Mucosa of rectum (tissue), 2 donors: Measurements from ENCODE around the gene IGFBP7.

Experiments used
- H3K27ac ChIP-seq, 2 donors: one replicate each; pipeline ENCODE4 v1.7.0; 2013; ENCODE audit warnings: inconsistent platforms in 2 of 2, low read depth in 2 of 2, low read length in 2 of 2
- H3K27me3 ChIP-seq, 2 donors: one replicate each; pipeline ENCODE4 v1.7.0; 2013; ENCODE audit warnings: low read length in 2 of 2; ENCODE audit not compliant: control insufficient read depth in 2 of 2, insufficient read depth in 2 of 2
- H3K36me3 ChIP-seq, 2 donors: one replicate each; pipeline ENCODE4 v1.7.0; 2013; ENCODE audit warnings: low read length in 2 of 2; ENCODE audit not compliant: control insufficient read depth in 2 of 2, insufficient read depth in 2 of 2
- H3K4me1 ChIP-seq, 2 donors: one replicate each; pipeline ENCODE4 v1.7.0; 2013; ENCODE audit warnings: low read length in 2 of 2, mild to moderate bottlenecking in 1 of 2; ENCODE audit not compliant: control insufficient read depth in 2 of 2, insufficient read depth in 2 of 2
- H3K4me3 ChIP-seq, 2 donors: one replicate each; pipeline ENCODE4 v1.7.0; 2013; ENCODE audit warnings: low read length in 2 of 2
- H3K9ac ChIP-seq, 2 donors: one replicate each; pipeline ENCODE4 v1.7.0; 2013; ENCODE audit warnings: low read length in 2 of 2, low read depth in 1 of 2, mild to moderate bottlenecking in 1 of 2
- H3K9me3 ChIP-seq, 2 donors: one replicate each; pipeline ENCODE4 v1.7.0; 2013; ENCODE audit warnings: low read length in 2 of 2; ENCODE audit not compliant: control insufficient read depth in 2 of 2
- donor health status: healthy.
- donor health status: Normal muscosa, but diverticular disease.

IGFBP7 gene

DNA sequence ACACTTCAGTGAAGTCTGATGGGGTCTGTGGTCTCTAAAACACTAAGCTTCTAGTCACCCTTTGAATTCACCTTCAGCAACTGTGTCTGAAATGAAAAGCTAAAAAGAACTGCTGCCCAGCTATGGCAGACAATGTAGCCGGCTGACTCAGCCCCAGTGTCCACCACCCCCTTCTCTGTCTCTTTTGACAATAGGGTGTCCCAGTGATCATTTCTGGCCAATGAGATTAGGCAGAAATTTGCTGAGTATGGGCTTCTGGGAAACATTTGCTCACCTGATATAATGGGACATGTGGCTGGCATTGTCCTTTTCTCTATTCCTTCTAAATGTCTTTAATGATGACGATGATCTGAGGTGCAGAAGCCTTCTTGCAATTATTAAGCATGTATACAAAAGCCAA, 20.6 kb downstream of the IGFBP7 start:
- Histone ChIP-seq H3K27me3 (no peaks in the 10 kb centered on the region), H3K4me3 (no peak overlapping the region), H3K9me3 (no peaks in the 10 kb centered on the region), H3K9ac (no peak overlapping the region), H3K36me3 (no peaks in the 10 kb centered on the region), H3K27ac (no peak overlapping the region), H3K4me1 (peaks cover 0 to 4% of the 10 kb centered on the region in 2 donors)

GRCh38 chr4:57086031-57086723, 24.0 kb downstream of the IGFBP7 start:
- no peaks in the 10 kb centered on the region for H3K4me1 ChIP-seq

GRCh38 chr4:57085278-57085677, 24.9 kb downstream of the IGFBP7 start:
- Histone ChIP-seq H3K4me3 (no peak overlapping the region), H3K27ac (no peak overlapping the region), H3K27me3 (no peaks in the 10 kb centered on the region)

More at GRCh38 chr4:57086031-57086723, 24.0 kb downstream of the IGFBP7 start:
- Histone ChIP-seq H3K9me3 (peaks cover 0 to 2% of the 10 kb centered on the region in 2 donors), H3K27me3 (no peaks in the 10 kb centered on the region), H3K4me3 (no peak overlapping the region), H3K27ac (no peak overlapping the region), H3K36me3 (no peaks in the 10 kb centered on the region), H3K9ac (no peak overlapping the region)

DNA sequence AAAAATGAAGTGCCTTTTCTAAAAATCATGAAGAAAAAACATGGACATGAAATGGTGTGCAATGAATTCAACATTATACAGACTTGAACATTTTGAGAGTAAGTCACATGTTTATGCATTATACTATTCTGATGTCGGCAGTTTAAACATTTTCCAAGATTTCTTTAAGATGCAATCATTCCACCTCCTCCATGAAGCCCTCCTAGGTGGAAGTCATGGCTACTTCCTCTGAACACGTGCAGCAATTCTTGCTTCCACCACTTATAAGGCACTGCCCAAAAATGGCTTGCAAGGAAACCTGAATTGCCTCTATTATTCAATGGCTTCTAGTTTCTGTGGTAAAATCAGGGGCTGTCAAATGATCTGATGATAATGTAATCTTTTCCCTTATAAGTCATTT, 25.8 kb downstream of the IGFBP7 start:
- H3K4me1 ChIP-seq = no peaks in the 10 kb centered on the region
- no peak overlapping the region for H3K27ac ChIP-seq
- H3K4me3 ChIP-seq = no peak overlapping the region
- H3K36me3 ChIP-seq = no peaks in the 10 kb centered on the region
- peaks cover 0 to 2% of the 10 kb centered on the region in 2 donors for H3K9me3 ChIP-seq
- H3K9ac ChIP-seq = no peak overlapping the region
- no peaks in the 10 kb centered on the region for H3K27me3 ChIP-seq

More at GRCh38 chr4:57085278-57085677, 24.9 kb downstream of the IGFBP7 start:
- Histone ChIP-seq H3K4me1 (no peaks in the 10 kb centered on the region), H3K36me3 (no peaks in the 10 kb centered on the region), H3K9ac (no peak overlapping the region), H3K9me3 (peaks cover 0 to 2% of the 10 kb centered on the region in 2 donors)

- no peak overlapping the region for H3K4me3 ChIP-seq
- H3K27ac ChIP-seq = no peak overlapping the region
- H3K4me1 ChIP-seq = peaks cover 0 to 6% of the 10 kb centered on the region in 2 donors
- no peaks in the 10 kb centered on the region for H3K36me3 ChIP-seq
- no peaks in the 10 kb centered on the region for H3K27me3 ChIP-seq
- peaks cover 0 to 2% of the 10 kb centered on the region in 2 donors for H3K9me3 ChIP-seq
- no peak overlapping the region for H3K9ac ChIP-seq
Measured at GRCh38 chr4:57083090-57083489, 27.1 kb downstream of the IGFBP7 start.

- H3K4me1 ChIP-seq = peaks cover 0 to 6% of the 10 kb centered on the region in 2 donors
- no peak overlapping the region for H3K9ac ChIP-seq
- H3K4me3 ChIP-seq = no peak overlapping the region
Measured at GRCh38 chr4:57081651-57082621, 28.2 kb downstream of the IGFBP7 start.

DNA sequence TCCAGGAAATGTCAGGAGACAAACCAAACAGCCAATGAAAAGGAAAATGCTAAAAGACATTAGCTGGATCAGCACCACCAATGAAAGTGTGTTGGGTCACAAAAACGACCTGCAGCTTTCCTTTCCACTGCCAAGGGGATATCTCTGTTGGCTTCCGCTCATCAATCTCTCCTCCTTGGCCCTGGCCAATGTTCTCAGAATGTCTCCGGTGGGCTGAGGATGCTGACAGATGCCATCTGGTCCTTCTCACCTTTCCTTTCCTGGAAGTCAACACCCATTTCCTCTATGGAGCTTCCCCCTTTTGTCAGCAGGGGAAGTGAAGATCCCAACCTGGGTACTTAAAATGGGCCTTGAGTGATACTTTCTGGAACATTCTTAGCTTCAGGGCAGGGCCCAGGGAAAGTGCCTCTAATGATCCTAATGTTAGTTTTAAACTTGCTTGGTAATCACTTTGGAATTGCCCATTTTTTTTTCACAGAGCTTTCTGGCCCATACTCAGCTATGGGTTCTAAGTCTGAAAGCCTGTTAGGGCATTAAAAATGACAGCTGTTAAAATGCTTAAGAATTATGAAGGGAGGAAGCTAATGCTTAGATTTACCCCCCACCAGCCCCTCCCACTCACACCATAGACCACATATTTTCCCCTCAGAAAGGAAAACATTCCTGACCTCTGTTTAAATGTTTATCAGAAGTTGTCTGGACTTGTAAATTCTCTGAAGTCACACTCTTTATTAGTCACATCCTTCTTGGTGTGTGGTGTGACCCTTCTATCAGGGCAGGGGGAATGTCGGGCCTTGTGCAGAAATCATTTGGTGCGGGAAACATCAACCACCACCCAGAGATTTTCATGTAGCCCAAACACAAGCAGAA, 29.2 kb downstream of the IGFBP7 start:
- H3K36me3 ChIP-seq = no peaks in the 10 kb centered on the region
- peaks cover 0 to 6% of the 10 kb centered on the region in 2 donors for H3K4me1 ChIP-seq

More at GRCh38 chr4:57081651-57082621, 28.2 kb downstream of the IGFBP7 start:
- no peaks in the 10 kb centered on the region for H3K27me3 ChIP-seq
- H3K36me3 ChIP-seq = no peaks in the 10 kb centered on the region
- peaks cover 0 to 2% of the 10 kb centered on the region in 2 donors for H3K9me3 ChIP-seq
- peak overlapping the region; percentile 59 to 65 for H3K27ac ChIP-seq

GRCh38 chr4:57078685-57079521, 31.3 kb downstream of the IGFBP7 start:
- no peaks in the 10 kb centered on the region for H3K9me3 ChIP-seq
- peaks cover 0 to 6% of the 10 kb centered on the region in 2 donors for H3K4me1 ChIP-seq
- H3K36me3 ChIP-seq = no peaks in the 10 kb centered on the region
- H3K27me3 ChIP-seq = no peaks in the 10 kb centered on the region
- H3K9ac ChIP-seq = peak overlapping the region in 1 of 2 donors; percentile 9
- H3K27ac ChIP-seq = no peak overlapping the region
- no peak overlapping the region for H3K4me3 ChIP-seq

More for the DNA sequence above, 29.2 kb downstream of the IGFBP7 start:
- Histone ChIP-seq H3K27ac (peak overlapping the region; percentile 59 to 65), H3K27me3 (no peaks in the 10 kb centered on the region), H3K9ac (no peak overlapping the region), H3K4me3 (no peak overlapping the region), H3K9me3 (peaks cover 0 to 2% of the 10 kb centered on the region in 2 donors)
